ENCODE measurements around the gene ZNF3. TPM values are rescaled to one million over a fixed set of nuclear protein-coding genes. Genes with fewer than 3 reads are reported as not detected.

ZNF3 gene
- total RNA-seq, 1 donor = 37.4 TPM

GRCh38 chr7:100023526-100023925, 58.0 kb downstream of the ZNF3 start:
- H3K9me3 ChIP-seq (ENCODE audit: low read depth, low read length) = no peaks in the 10 kb centered on the region
- no peaks in the 10 kb centered on the region for H3K27me3 ChIP-seq (ENCODE audit: insufficient read depth, low read length)
- no peaks in the 10 kb centered on the region for H3K4me1 ChIP-seq (ENCODE audit: insufficient read depth, low read length)
- no peak overlapping the region for H3K4me3 ChIP-seq (ENCODE audit: low read length)

DNA sequence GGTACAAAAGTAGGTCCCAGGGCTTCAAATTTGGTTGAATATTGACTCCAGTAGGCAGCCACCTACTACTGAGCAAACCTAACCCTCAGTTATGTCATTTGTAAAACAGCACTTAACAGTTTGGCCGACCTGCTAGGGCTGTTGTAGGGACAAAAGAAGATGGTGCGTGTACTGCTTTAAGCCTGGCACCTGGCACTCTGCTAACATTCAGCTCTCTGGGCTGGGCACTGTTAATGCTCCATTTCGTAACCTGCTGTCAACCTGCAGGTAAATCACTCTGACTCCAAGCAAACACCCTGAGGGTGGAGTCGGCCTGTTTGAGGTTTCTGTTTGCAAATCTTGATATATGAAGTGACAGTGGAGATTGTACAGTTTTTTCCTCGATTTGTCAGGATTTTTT, 58.9 kb downstream of the ZNF3 start:
- Histone ChIP-seq H3K9me3 (ENCODE audit: low read depth, low read length) (no peaks in the 10 kb centered on the region), H3K4me3 (ENCODE audit: low read length) (no peak overlapping the region), H3K4me1 (ENCODE audit: insufficient read depth, low read length) (no peaks in the 10 kb centered on the region), H3K27me3 (ENCODE audit: insufficient read depth, low read length) (no peaks in the 10 kb centered on the region)

DNA sequence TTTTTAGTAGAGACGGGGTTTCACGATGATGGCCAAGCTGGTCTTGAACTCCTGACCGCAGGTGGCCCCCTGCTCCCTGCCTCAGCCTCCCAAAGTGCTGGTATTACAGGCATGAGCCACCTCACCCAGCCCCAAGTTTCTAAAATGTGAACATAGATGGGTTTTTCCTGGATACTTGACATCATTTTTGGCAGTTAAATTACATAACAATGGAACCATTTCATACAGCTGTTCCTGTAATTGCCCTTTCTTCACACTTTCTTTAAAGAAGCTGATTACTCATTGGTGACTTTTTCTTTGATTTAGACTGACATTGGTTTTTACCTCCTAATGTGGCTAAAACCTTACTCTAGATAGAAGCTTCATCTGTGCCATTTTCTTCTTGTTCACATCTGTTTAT, 60.2 kb downstream of the ZNF3 start:
- Histone ChIP-seq H3K4me3 (ENCODE audit: low read length) (no peak overlapping the region), H3K27me3 (ENCODE audit: insufficient read depth, low read length) (no peaks in the 10 kb centered on the region), H3K9me3 (ENCODE audit: low read depth, low read length) (no peaks in the 10 kb centered on the region), H3K4me1 (ENCODE audit: insufficient read depth, low read length) (peaks cover 10% of the 10 kb centered on the region)

Other genes with a start within 250 kb of the ZNF3 start
- not detected for gene OR2AE1, start 204.7 kb downstream of the ZNF3 start, total RNA-seq
- gene TRIM4, start 162.2 kb downstream of the ZNF3 start, total RNA-seq = 23.2 TPM
- 0.63 TPM for gene GJC3, start 152.1 kb downstream of the ZNF3 start, total RNA-seq
- gene AZGP1, start 105.7 kb downstream of the ZNF3 start, total RNA-seq = not detected
- 41.3 TPM for gene ZKSCAN1, start 66.1 kb downstream of the ZNF3 start, total RNA-seq
- 2.0 TPM for gene ZSCAN21, start 31.9 kb downstream of the ZNF3 start, total RNA-seq
- 18.4 TPM for gene COPS6, start 7.2 kb upstream of the ZNF3 start, total RNA-seq
- 33.8 TPM for gene MCM7, start 19.7 kb upstream of the ZNF3 start, total RNA-seq
- gene AP4M1, start 19.9 kb upstream of the ZNF3 start, total RNA-seq = 2.8 TPM
- gene TAF6, start 37.6 kb upstream of the ZNF3 start, total RNA-seq = 16.1 TPM
- gene CNPY4, start 37.9 kb upstream of the ZNF3 start, total RNA-seq = 13.3 TPM
- 1.5 TPM for gene MBLAC1, start 45.2 kb upstream of the ZNF3 start, total RNA-seq
- 102 TPM for gene LAMTOR4, start 67.2 kb upstream of the ZNF3 start, total RNA-seq
- gene TRAPPC14, start 77.0 kb upstream of the ZNF3 start, total RNA-seq = 19.1 TPM
- 1.8 TPM for gene GAL3ST4, start 86.9 kb upstream of the ZNF3 start, total RNA-seq
- 2.3 TPM for gene GPC2, start 95.7 kb upstream of the ZNF3 start, total RNA-seq
- 6.7 TPM for gene STAG3, start 96.2 kb upstream of the ZNF3 start, total RNA-seq
- gene PVRIG, start 138.2 kb upstream of the ZNF3 start, total RNA-seq = 13.9 TPM
- under 0.01 TPM for gene SPDYE3, start 226.0 kb upstream of the ZNF3 start, total RNA-seq

Data from mononuclear cell (primary cell).